GM12878 (cell line): ENCODE data around the gene BBS12. TPM values are rescaled to one million over a fixed set of nuclear protein-coding genes. Genes with fewer than 3 reads are reported as not detected.

Source experiments
- ATAC-seq: fragments of 200-7000 bp; cut with Tn5 transposase; 3 replicates; pipeline ENCODE4 v1.9.1; 2020; ENCODE audit warnings: mild to moderate bottlenecking, moderate library complexity
- BruUV-seq: library from RNA; stranded (reverse); fragments of 400-500 nt; replicated peaks from 2 replicates; lab custom pipeline; 2021; lab: Mats Ljungman, UMichigan
- CTCF ChIA-PET: fragments of 300-600 bp; sonication (Branson Sonifier 250); formaldehyde crosslinking; extraction: SDS; loops from one replicate; lab custom pipeline; 2021; ENCODE audit warnings: inconsistent platforms; lab: Yijun Ruan, JAX
- POLR2A ChIA-PET: fragments of 350-600 bp; formaldehyde crosslinking; extraction: SDS; loops from one replicate; lab custom pipeline; 2021; ENCODE audit warnings: inconsistent platforms; lab: Charles Lee
- RAD21 ChIA-PET: fragments of 300-600 bp; sonication (Branson Sonifier 250); formaldehyde crosslinking; loops from one replicate; lab custom pipeline; 2023; ENCODE audit warnings: antibody characterized with exemption; ENCODE audit not compliant: unreplicated experiment; lab: Charles Lee
- SMC1A ChIA-PET: fragments of 300-600 bp; sonication (Branson Sonifier 250); formaldehyde crosslinking; loops from one replicate; lab custom pipeline; 2023; ENCODE audit not compliant: unreplicated experiment, uncharacterized antibody; lab: Charles Lee
- DNase-seq: peaks from one replicate; pipeline ENCODE4 v3.0.0-alpha.2; 2011; ENCODE audit warnings: low read depth, low spot score
- FAIRE-seq: peaks from 3 replicates; lab custom pipeline; 2011; peaks lifted over from hg19 to GRCh38; lab: Jason Lieb, UNC
- H2AFZ ChIP-seq: 2 replicates; pipeline ENCODE4 v1.6.0; 2011; ENCODE audit warnings: low read depth, low read length, control low read depth; ENCODE audit not compliant: control insufficient read depth
- H3K27ac ChIP-seq: 2 replicates; pipeline ENCODE4 v1.5.1; 2011; ENCODE audit warnings: control low read depth; ENCODE audit not compliant: control insufficient read depth, insufficient read depth
- H3K27me3 ChIP-seq, 2 experiments: replicated peaks in 1 of 2; 2 replicates each; pipeline versions ENCODE4 v1.6.0 to v1.6.1; 2011; ENCODE audit warnings: low read length in 1 of 2; ENCODE audit not compliant: control insufficient read depth in 2 of 2, insufficient read depth in 2 of 2
- H3K36me3 ChIP-seq, 2 experiments: 2 replicates each; pipeline ENCODE4 v1.5.1; 2011; ENCODE audit warnings: low read length in 1 of 2; ENCODE audit not compliant: control insufficient read depth in 2 of 2, insufficient read depth in 2 of 2
- H3K4me1 ChIP-seq: 2 replicates; pipeline ENCODE4 v1.6.1; 2011; ENCODE audit warnings: mild to moderate bottlenecking, low read length, moderate library complexity, mixed read lengths; ENCODE audit not compliant: control insufficient read depth, insufficient read depth
- H3K4me2 ChIP-seq: 2 replicates; pipeline ENCODE4 v1.6.0; 2011; ENCODE audit warnings: control low read depth; ENCODE audit not compliant: control insufficient read depth, insufficient read depth
- H3K4me3 ChIP-seq: fragments of 200-600 bp; sonication (generic); 2 replicates; pipeline ENCODE4 v1.5.1; 2016
- H3K79me2 ChIP-seq: 2 replicates; pipeline ENCODE4 v1.6.0; 2011; ENCODE audit warnings: low read length; ENCODE audit not compliant: control insufficient read depth, insufficient read depth
- H3K9ac ChIP-seq: 2 replicates; pipeline ENCODE4 v1.8.0; 2011; ENCODE audit warnings: low read length, control low read depth, mixed read lengths; ENCODE audit not compliant: control insufficient read depth, insufficient read depth
- H3K9me3 ChIP-seq: replicated peaks from 3 replicates; pipeline ENCODE4 v1.5.1; 2011; ENCODE audit warnings: mild to moderate bottlenecking, low read length; ENCODE audit not compliant: control insufficient read depth, insufficient read depth
- H4K20me1 ChIP-seq: 2 replicates; pipeline ENCODE4 v1.6.0; 2011; ENCODE audit not compliant: control insufficient read depth, insufficient read depth
- ATF2 ChIP-seq: IDR thresholded peaks from 2 replicates; pipeline ENCODE4 v1.6.1; 2012; ENCODE audit warnings: low read length, inconsistent platforms
- BCL11A ChIP-seq: IDR thresholded peaks from 2 replicates; pipeline ENCODE4 v1.6.1; 2011; ENCODE audit warnings: low read depth, low read length
- BMI1 ChIP-seq: fragments of 450-650 bp; IDR thresholded peaks from 2 replicates; pipeline ENCODE4 v1.6.1; 2016; ENCODE audit warnings: mild to moderate bottlenecking, moderate library complexity, borderline replicate concordance
- CHD4 ChIP-seq: fragments of 200-600 bp; sonication (generic); IDR thresholded peaks from 2 replicates; pipeline ENCODE4 v1.6.1; 2016; ENCODE audit warnings: mild to moderate bottlenecking
- EED ChIP-seq: sonication (generic); IDR thresholded peaks from 2 replicates; pipeline ENCODE4 v1.6.1; 2016; ENCODE audit warnings: antibody characterized with exemption, low read depth
- JUNB ChIP-seq: IDR thresholded peaks from 2 replicates; pipeline ENCODE4 v1.6.1; 2016; ENCODE audit warnings: antibody characterized with exemption, mild to moderate bottlenecking
- JUND ChIP-seq: IDR thresholded peaks from 2 replicates; pipeline ENCODE4 v1.6.1; 2012; ENCODE audit warnings: low read depth, mild to moderate bottlenecking, low read length, improper control_type of control experiment, moderate library complexity
- LARP7 ChIP-seq: fragments of 450-650 bp; IDR thresholded peaks from 2 replicates; pipeline ENCODE4 v1.6.1; 2017; ENCODE audit warnings: mild to moderate bottlenecking
- MTA2 ChIP-seq: fragments of 450-650 bp; IDR thresholded peaks from 2 replicates; pipeline ENCODE4 v1.6.1; 2016; ENCODE audit warnings: low read depth, mild to moderate bottlenecking, moderate library complexity
- NFIC ChIP-seq: IDR thresholded peaks from 2 replicates; pipeline ENCODE4 v1.6.1; 2012; ENCODE audit warnings: low read depth, mild to moderate bottlenecking, inconsistent platforms, low read length, moderate library complexity
- NFYA ChIP-seq: IDR thresholded peaks from 2 replicates; pipeline ENCODE4 v1.6.1; 2011; ENCODE audit warnings: low read depth, mild to moderate bottlenecking, low read length, improper control_type of control experiment, borderline replicate concordance
- NFYB ChIP-seq: IDR thresholded peaks from 2 replicates; pipeline ENCODE4 v1.6.1; 2011; ENCODE audit warnings: low read depth, mild to moderate bottlenecking, low read length, improper control_type of control experiment, moderate library complexity; ENCODE audit not compliant: insufficient read depth
- NR2F1 ChIP-seq: fragments of 450-650 bp; conservative IDR thresholded peaks from 2 replicates; pipeline ENCODE4 v1.6.1; 2017; ENCODE audit warnings: mild to moderate bottlenecking
- PAX8 ChIP-seq: fragments of 450-650 bp; IDR thresholded peaks from 2 replicates; pipeline ENCODE4 v1.6.1; 2017; ENCODE audit warnings: mild to moderate bottlenecking, moderate library complexity
- RFX5 ChIP-seq: IDR thresholded peaks from 2 replicates; pipeline ENCODE4 v1.6.1; 2011; ENCODE audit warnings: low read depth, low read length, improper control_type of control experiment
- SMAD1 ChIP-seq: fragments of 450-650 bp; IDR thresholded peaks from 2 replicates; pipeline ENCODE4 v1.6.1; 2018; ENCODE audit warnings: mild to moderate bottlenecking, low read depth; ENCODE audit not compliant: partially characterized antibody
- SMAD5 ChIP-seq: IDR thresholded peaks from 2 replicates; pipeline ENCODE4 v1.6.1; 2016; ENCODE audit warnings: antibody characterized with exemption, low read depth
- SP1 ChIP-seq: IDR thresholded peaks from one replicate; pipeline ENCODE4 v1.6.1; 2011; ENCODE audit warnings: low read depth, low read length
- SPI1 ChIP-seq: IDR thresholded peaks from 2 replicates; pipeline ENCODE4 v1.6.1; 2011; ENCODE audit warnings: low read depth, mild to moderate bottlenecking, low read length, moderate library complexity, borderline replicate concordance; ENCODE audit not compliant: insufficient read depth
- STAT1 ChIP-seq: fragments of 450-650 bp; conservative IDR thresholded peaks from 2 replicates; pipeline ENCODE4 v1.6.1; 2014; ENCODE audit warnings: antibody characterized with exemption, mild to moderate bottlenecking
- WRNIP1 ChIP-seq: IDR thresholded peaks from 2 replicates; pipeline ENCODE4 v1.6.1; 2011; ENCODE audit warnings: low read depth, low read length, improper control_type of control experiment, borderline replicate concordance
- WGBS: methylation state at CpG from one replicate; pipeline ENCODE4 v1.1.6; 2016; ENCODE audit warnings: low lambda C conversion rate; ENCODE audit not compliant: insufficient replicate concordance, insufficient coverage; ENCODE audit errors: missing lambda C conversion rate; 5-methylcytosine and 5-hydroxymethylcytosine counted together
- in situ Hi-C: fragments of 300-500 bp; cut with MboI; formaldehyde crosslinking; loops from 9 replicates; pipeline ENCODE4 v1.14.3; 2018; ENCODE audit warnings: mixed read lengths
- intact Hi-C: fragments of 100-400 bp; cut with micrococcal nuclease; formaldehyde crosslinking; loops from one replicate; pipeline ENCODE4 v1.14.2; 2022; ENCODE audit not compliant: unreplicated experiment
- polyA plus RNA-seq, 11 experiments: library from polyadenylated mRNA; depleted of rRNA in 4 of 11; unstranded in 6 of 11; stranded (reverse) in 5 of 11; fragments of >200 nt; fragmentation: Nextera tagmentation in 4 of 11; fragmentation: Illumina TruSeq in 1 of 11; extraction: Ambion mirVana in 4 of 11; extraction: Trizol in 1 of 11; gene quantifications; 1 replicate in 1 of 11; 2 replicates in 10 of 11; pipeline versions ENCODE4 v1.2.1 to v1.2.3, GENCODE V29; 2011 to 2016; ENCODE audit warnings: inconsistent platforms in 2 of 11, missing spikeins in 2 of 11, low read depth in 1 of 11
- total RNA-seq, 4 experiments: library from RNA; depleted of rRNA in 3 of 4; stranded (reverse); fragments of >200 nt in 3 of 4; fragmentation: Illumina TruSeq in 1 of 4; extraction: Trizol in 1 of 4; gene quantifications; 2 replicates each; pipeline versions ENCODE4 v1.2.1 to v1.2.3, GENCODE V29; 2013 to 2021

Gene BBS12
- total and polyA plus RNA-seq, 10 of the 15 experiments (the other 5 are each of a cell fraction or from before 2014, with no cell fraction given), result 0.15 to 0.63 (median 0.42) TPM

GRCh38 chr4:122691988-122692387 is 40.5 kb upstream of the BBS12 start (continued):
- TF ChIP-seq JUNB, result no peak
- no peak for TF ChIP-seq BCL11A
- no peak for TF ChIP-seq SMAD5
- no peak for TF ChIP-seq WRNIP1
- TF ChIP-seq ATF2, result no peak
- no peak for TF ChIP-seq CHD4
- TF ChIP-seq NFYA, result no peak
- TF ChIP-seq EED, result no peak
- TF ChIP-seq NFIC, result no peak
- no peak for TF ChIP-seq SMAD1
- no peak for TF ChIP-seq JUND

- in situ Hi-C loops, result no loop called here
- FAIRE-seq, result no peak
- CTCF ChIA-PET, result interaction anchor here (0.6 to 1.6 kb wide), 2 partner anchors 19 to 25 kb away, joined by 3 read pairs; no protein-coding TSS in a partner anchor
- TF ChIP-seq JUND, result no peak
- no peak for TF ChIP-seq BMI1
- TF ChIP-seq MTA2, result no peak
- no peak for TF ChIP-seq RFX5
- TF ChIP-seq SPI1, result no peak
- TF ChIP-seq STAT1, result no peak
- TF ChIP-seq SP1, result no peak
- TF ChIP-seq CHD4, result no peak
- TF ChIP-seq LARP7, result no peak
- TF ChIP-seq PAX8, result no peak
- no peak for TF ChIP-seq NR2F1
- TF ChIP-seq NFYB, result no peak
Measured at GRCh38 chr4:122692641-122693520, 39.6 kb upstream of the BBS12 start.

More at GRCh38 chr4:122692641-122693520, 39.6 kb upstream of the BBS12 start:
- intact Hi-C loops, result no loop called here
- no peaks in the 10 kb centered on the region for H3K79me2 ChIP-seq
- no peak overlapping the region for H3K9ac ChIP-seq
- no peaks in the 10 kb centered on the region for H4K20me1 ChIP-seq
- RAD21 ChIA-PET, result no interaction called here
- no peak overlapping the region for H2AFZ ChIP-seq
- H3K27ac ChIP-seq, result no peak overlapping the region
- POLR2A ChIA-PET, result no interaction called here
- no peak for DNase-seq
- H3K4me2 ChIP-seq, result no peak overlapping the region
- no peak overlapping the region for H3K4me3 ChIP-seq
- H3K27me3 ChIP-seq, result no peaks in the 10 kb centered on the region; a peak in 1 of 4 replicates
- peaks cover 19% of the 10 kb centered on the region for H3K4me1 ChIP-seq
- 0% methylated on average over 3 of the region's 3 CpGs for WGBS
- H3K36me3 ChIP-seq, result no peaks in the 10 kb centered on the region
- BruUV-seq, result no TSS peak
- no peak for ATAC-seq
- no peaks in the 10 kb centered on the region; the same call in 2 of the 3 replicates for H3K9me3 ChIP-seq
- SMC1A ChIA-PET, result interaction anchor here (1.0 kb wide), 1 partner anchor 18 kb away, joined by 3 read pairs; no protein-coding TSS in a partner anchor
